A549 (cell line): ENCODE results near the gene ST6GALNAC5. TPM values are rescaled to one million over a fixed set of nuclear protein-coding genes. Genes with fewer than 3 reads are reported as not detected.

Experiments
- ATAC-seq, 2 experiments: fragments of 200-7000 bp in 1 of 2; fragments of >200 bp in 1 of 2; cut with Nextera tagmentation in 1 of 2; cut with Tn5 transposase in 1 of 2; 3 replicates each; pipeline versions ENCODE4 v1.8.0 to v1.9.1; 2018 to 2020; ENCODE audit warnings: mild to moderate bottlenecking in 1 of 2, moderate library complexity in 1 of 2
- CTCF ChIA-PET: fragments of 300-600 bp; sonication (Branson Sonifier 250); formaldehyde crosslinking; extraction: SDS; loops from one replicate; lab custom pipeline; 2021; ENCODE audit warnings: antibody characterized with exemption, inconsistent platforms; lab: Yijun Ruan, JAX
- POLR2A ChIA-PET: fragments of 350-600 bp; formaldehyde crosslinking; extraction: SDS; loops from one replicate; lab custom pipeline; 2021; ENCODE audit warnings: antibody characterized with exemption, inconsistent platforms; lab: Yijun Ruan, JAX
- DNase-seq, 2 experiments: peaks; one replicate each; pipeline versions ENCODE4 v3.0.0 to v3.0.0-alpha.2; 2011 to 2016; ENCODE audit warnings: low read depth in 1 of 2, low spot score in 1 of 2
- FAIRE-seq: peaks from 2 replicates; lab custom pipeline; 2011; peaks lifted over from hg19 to GRCh38; lab: Jason Lieb, UNC
- H3K27ac ChIP-seq, 2 experiments: fragments of >200 bp; sonication (Bioruptor Twin); formaldehyde crosslinking; 3 replicates each; pipeline ENCODE4 v1.5.1; 2016 to 2017
- H3K4me1 ChIP-seq: fragments of >200 bp; sonication (Bioruptor Twin); formaldehyde crosslinking; 3 replicates; pipeline ENCODE4 v1.6.1; 2016
- H3K4me2 ChIP-seq: fragments of >200 bp; sonication (Bioruptor Twin); formaldehyde crosslinking; 3 replicates; pipeline ENCODE4 v1.6.1; 2016
- H3K4me3 ChIP-seq: fragments of >200 bp; sonication (Bioruptor Twin); formaldehyde crosslinking; 3 replicates; pipeline ENCODE4 v1.5.1; 2016
- H3K9me3 ChIP-seq: fragments of >200 bp; sonication (Bioruptor Twin); formaldehyde crosslinking; 3 replicates; pipeline ENCODE4 v1.6.1; 2016
- CBX2 ChIP-seq: fragments of 200-600 bp; sonication (generic); IDR thresholded peaks from 2 replicates; pipeline ENCODE4 v1.6.1; 2016; ENCODE audit warnings: low read depth, mild to moderate bottlenecking, borderline replicate concordance
- CEBPB ChIP-seq, 2 experiments: fragments of >200 bp in 1 of 2; sonication (Bioruptor Twin) in 1 of 2; formaldehyde crosslinking in 1 of 2; IDR thresholded peaks; 2 replicates each; pipeline ENCODE4 v1.6.1; 2012 to 2016
- CHD2 ChIP-seq: fragments of 150-350 bp; IDR thresholded peaks from 2 replicates; pipeline ENCODE4 v1.6.1; 2014; ENCODE audit warnings: low read length; ENCODE audit not compliant: partially characterized antibody
- CHD4 ChIP-seq: fragments of 200-600 bp; sonication (generic); IDR thresholded peaks from 2 replicates; pipeline ENCODE4 v1.6.1; 2016; ENCODE audit warnings: antibody characterized with exemption, mild to moderate bottlenecking, borderline replicate concordance
- EHF ChIP-seq: fragments of 250-450 bp; sonication (Bioruptor Pico); IDR thresholded peaks from 2 replicates; pipeline ENCODE4 v1.5.0; 2020; ENCODE audit warnings: mild to moderate bottlenecking
- FOSB ChIP-seq: fragments of 250-450 bp; sonication (Bioruptor Pico); IDR thresholded peaks from 2 replicates; pipeline ENCODE4 v1.5.0; 2020; ENCODE audit warnings: mild to moderate bottlenecking, moderate library complexity
- FOSL2 ChIP-seq, 2 experiments: fragments of 450-650 bp in 1 of 2; fragments of >200 bp in 1 of 2; sonication (Bioruptor Twin) in 1 of 2; formaldehyde crosslinking; IDR thresholded peaks; 2 replicates each; pipeline versions ENCODE4 v1.5.0 to v1.6.1; 2016 to 2020; ENCODE audit warnings: mild to moderate bottlenecking in 1 of 2, moderate library complexity in 1 of 2
- GATA3 ChIP-seq: IDR thresholded peaks from 2 replicates; pipeline ENCODE4 v1.6.1; 2012; ENCODE audit warnings: borderline replicate concordance
- HOXB13 ChIP-seq: fragments of 250-450 bp; sonication (Bioruptor Pico); IDR thresholded peaks from 2 replicates; pipeline ENCODE4 v1.5.0; 2020; ENCODE audit warnings: low read depth, mild to moderate bottlenecking, moderate library complexity
- JUNB ChIP-seq: fragments of >200 bp; sonication (Bioruptor Twin); formaldehyde crosslinking; IDR thresholded peaks from 2 replicates; pipeline ENCODE4 v1.6.1; 2016
- KDM1A ChIP-seq: fragments of 200-600 bp; sonication (generic); IDR thresholded peaks from 2 replicates; pipeline ENCODE4 v1.6.1; 2016; ENCODE audit warnings: low read depth, mild to moderate bottlenecking
- MYC ChIP-seq: IDR thresholded peaks from 2 replicates; pipeline ENCODE4 v1.6.1; 2012; ENCODE audit warnings: mild to moderate bottlenecking, inconsistent platforms, low read length, improper control_type of control experiment, borderline replicate concordance
- NFE2L2 ChIP-seq: fragments of 150-350 bp; conservative IDR thresholded peaks from 2 replicates; pipeline ENCODE4 v1.6.1; 2014; ENCODE audit warnings: low read length
- NPAS2 ChIP-seq: fragments of 250-450 bp; sonication (Bioruptor Pico); IDR thresholded peaks from 2 replicates; pipeline ENCODE4 v1.8.0; 2022; ENCODE audit warnings: mild to moderate bottlenecking, moderate library complexity, borderline replicate concordance
- PHF8 ChIP-seq: fragments of 200-600 bp; sonication (generic); IDR thresholded peaks from 2 replicates; pipeline ENCODE4 v1.6.1; 2016; ENCODE audit warnings: low read depth, mild to moderate bottlenecking, antibody characterized with exemption, moderate library complexity, borderline replicate concordance
- RAD21 ChIP-seq, 2 experiments: fragments of >200 bp in 1 of 2; sonication (Bioruptor Twin) in 1 of 2; formaldehyde crosslinking in 1 of 2; IDR thresholded peaks in 1 of 2; conservative IDR thresholded peaks in 1 of 2; 2 replicates in 1 of 2; 3 replicates in 1 of 2; pipeline ENCODE4 v1.6.1; 2012 to 2018; ENCODE audit warnings: inconsistent platforms in 1 of 2
- RARB ChIP-seq: fragments of 250-450 bp; sonication (Bioruptor Pico); IDR thresholded peaks from 2 replicates; pipeline ENCODE4 v1.8.0; 2021; ENCODE audit warnings: mild to moderate bottlenecking, moderate library complexity
- RNF2 ChIP-seq: fragments of 200-600 bp; sonication (generic); IDR thresholded peaks from 2 replicates; pipeline ENCODE4 v1.6.1; 2016; ENCODE audit warnings: low read depth, mild to moderate bottlenecking, antibody characterized with exemption, moderate library complexity, borderline replicate concordance
- SMC3 ChIP-seq: fragments of >200 bp; sonication (Bioruptor Twin); formaldehyde crosslinking; IDR thresholded peaks from 3 replicates; pipeline ENCODE4 v1.6.1; 2018; ENCODE audit warnings: inconsistent platforms
- SREBF2 ChIP-seq: fragments of 450-650 bp; IDR thresholded peaks from 2 replicates; pipeline ENCODE4 v1.6.1; 2014; ENCODE audit warnings: mild to moderate bottlenecking, moderate library complexity
- ZNF302 ChIP-seq: fragments of 250-450 bp; sonication (Bioruptor Pico); IDR thresholded peaks from 2 replicates; pipeline ENCODE4 v1.9.0; 2021; ENCODE audit warnings: inconsistent platforms, mild to moderate bottlenecking, moderate library complexity
- WGBS: methylation state at CpG from one replicate; pipeline ENCODE4 v1.1.6; 2017; ENCODE audit errors: missing lambda C conversion rate; 5-methylcytosine and 5-hydroxymethylcytosine counted together
- polyA plus RNA-seq, 4 experiments: library from polyadenylated mRNA; depleted of rRNA in 3 of 4; stranded (reverse); fragments of >200 nt; fragmentation: RNase III in 1 of 4; extraction: RNeasy Plus Mini Kit Qiagen cat#74134 plus additional on column Dnase treatment in 1 of 4; gene quantifications; 2 replicates in 3 of 4; 3 replicates in 1 of 4; pipeline ENCODE4 v1.2.3, GENCODE V29; 2011 to 2017
- TF ChIP-seq, protein P1 (sequence below): fragments of 250-450 bp; sonication (Bioruptor Pico); IDR thresholded peaks from 2 replicates; pipeline ENCODE4 v1.5.0; 2020; ENCODE audit warnings: low read depth, mild to moderate bottlenecking, moderate library complexity
- TF ChIP-seq, protein P2 (sequence below): IDR thresholded peaks from 2 replicates; pipeline ENCODE4 v1.6.1; 2012
- TF ChIP-seq, protein P3 (sequence below): fragments of 200-600 bp; sonication (generic); IDR thresholded peaks from 2 replicates; pipeline ENCODE4 v1.6.1; 2016; ENCODE audit warnings: antibody characterized with exemption, mild to moderate bottlenecking, moderate library complexity
- TF ChIP-seq, protein P4 (sequence below): IDR thresholded peaks from 2 replicates; pipeline ENCODE4 v1.6.1; 2012

Gene ST6GALNAC5
- polyA plus RNA-seq, 2 of the 4 experiments (the other 2 are of a cell fraction), result not detected

DNA sequence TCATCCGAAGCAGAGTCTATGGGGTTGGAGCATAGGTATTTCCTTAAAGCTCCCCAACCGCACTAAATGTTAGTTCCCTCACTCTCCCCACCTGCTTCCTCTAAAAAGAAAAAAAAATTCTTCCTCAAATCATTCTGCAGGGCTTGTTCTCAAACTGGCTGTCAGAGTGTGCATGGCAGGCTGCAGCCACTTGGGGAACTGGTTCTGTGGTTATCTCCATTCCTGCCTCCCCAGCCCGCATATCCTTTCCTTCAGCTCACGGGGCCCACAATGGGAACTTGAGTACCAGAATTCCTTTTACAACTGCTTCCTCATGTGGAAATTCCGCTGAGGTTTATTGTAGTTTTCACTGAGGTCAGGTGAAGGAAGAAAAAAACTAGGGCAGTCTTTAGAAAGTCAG is 192.7 kb downstream of the ST6GALNAC5 start:
- TF ChIP-seq SREBF2 (no peak), HOXB13 (CRISPR knock-in tag) (no peak), SMC3 (no peak), NFE2L2 (no peak), CEBPB (IDR thresholded peaks at IDR 0.05) (no peak), NPAS2 (no peak), FOSB (CRISPR knock-in tag) (no peak), FOSL2 (IDR thresholded peaks at IDR 0.05) (no peak), FOSL2 (CRISPR knock-in tag; IDR thresholded peaks at IDR 0.05) (no peak), CHD2 (no peak), MYC (no peak), PHF8 (no peak)
- TF ChIP-seq, protein P1, sequence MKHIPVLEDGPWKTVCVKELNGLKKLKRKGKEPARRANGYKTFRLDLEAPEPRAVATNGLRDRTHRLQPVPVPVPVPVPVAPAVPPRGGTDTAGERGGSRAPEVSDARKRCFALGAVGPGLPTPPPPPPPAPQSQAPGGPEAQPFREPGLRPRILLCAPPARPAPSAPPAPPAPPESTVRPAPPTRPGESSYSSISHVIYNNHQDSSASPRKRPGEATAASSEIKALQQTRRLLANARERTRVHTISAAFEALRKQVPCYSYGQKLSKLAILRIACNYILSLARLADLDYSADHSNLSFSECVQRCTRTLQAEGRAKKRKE (CRISPR knock-in tag), result no peak
- TF ChIP-seq, protein P2, sequence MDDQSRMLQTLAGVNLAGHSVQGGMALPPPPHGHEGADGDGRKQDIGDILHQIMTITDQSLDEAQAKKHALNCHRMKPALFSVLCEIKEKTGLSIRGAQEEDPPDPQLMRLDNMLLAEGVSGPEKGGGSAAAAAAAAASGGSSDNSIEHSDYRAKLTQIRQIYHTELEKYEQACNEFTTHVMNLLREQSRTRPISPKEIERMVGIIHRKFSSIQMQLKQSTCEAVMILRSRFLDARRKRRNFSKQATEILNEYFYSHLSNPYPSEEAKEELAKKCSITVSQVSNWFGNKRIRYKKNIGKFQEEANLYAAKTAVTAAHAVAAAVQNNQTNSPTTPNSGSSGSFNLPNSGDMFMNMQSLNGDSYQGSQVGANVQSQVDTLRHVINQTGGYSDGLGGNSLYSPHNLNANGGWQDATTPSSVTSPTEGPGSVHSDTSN, result no peak
- TF ChIP-seq, protein P3, sequence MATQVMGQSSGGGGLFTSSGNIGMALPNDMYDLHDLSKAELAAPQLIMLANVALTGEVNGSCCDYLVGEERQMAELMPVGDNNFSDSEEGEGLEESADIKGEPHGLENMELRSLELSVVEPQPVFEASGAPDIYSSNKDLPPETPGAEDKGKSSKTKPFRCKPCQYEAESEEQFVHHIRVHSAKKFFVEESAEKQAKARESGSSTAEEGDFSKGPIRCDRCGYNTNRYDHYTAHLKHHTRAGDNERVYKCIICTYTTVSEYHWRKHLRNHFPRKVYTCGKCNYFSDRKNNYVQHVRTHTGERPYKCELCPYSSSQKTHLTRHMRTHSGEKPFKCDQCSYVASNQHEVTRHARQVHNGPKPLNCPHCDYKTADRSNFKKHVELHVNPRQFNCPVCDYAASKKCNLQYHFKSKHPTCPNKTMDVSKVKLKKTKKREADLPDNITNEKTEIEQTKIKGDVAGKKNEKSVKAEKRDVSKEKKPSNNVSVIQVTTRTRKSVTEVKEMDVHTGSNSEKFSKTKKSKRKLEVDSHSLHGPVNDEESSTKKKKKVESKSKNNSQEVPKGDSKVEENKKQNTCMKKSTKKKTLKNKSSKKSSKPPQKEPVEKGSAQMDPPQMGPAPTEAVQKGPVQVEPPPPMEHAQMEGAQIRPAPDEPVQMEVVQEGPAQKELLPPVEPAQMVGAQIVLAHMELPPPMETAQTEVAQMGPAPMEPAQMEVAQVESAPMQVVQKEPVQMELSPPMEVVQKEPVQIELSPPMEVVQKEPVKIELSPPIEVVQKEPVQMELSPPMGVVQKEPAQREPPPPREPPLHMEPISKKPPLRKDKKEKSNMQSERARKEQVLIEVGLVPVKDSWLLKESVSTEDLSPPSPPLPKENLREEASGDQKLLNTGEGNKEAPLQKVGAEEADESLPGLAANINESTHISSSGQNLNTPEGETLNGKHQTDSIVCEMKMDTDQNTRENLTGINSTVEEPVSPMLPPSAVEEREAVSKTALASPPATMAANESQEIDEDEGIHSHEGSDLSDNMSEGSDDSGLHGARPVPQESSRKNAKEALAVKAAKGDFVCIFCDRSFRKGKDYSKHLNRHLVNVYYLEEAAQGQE, result no peak
- Histone ChIP-seq H3K9me3 (no peaks in the 10 kb centered on the region), H3K4me1 (no peaks in the 10 kb centered on the region), H3K4me3 (no peak overlapping the region), H3K27ac (no peak overlapping the region), H3K4me2 (no peak overlapping the region)
- ATAC-seq (no peak), DNase-seq (no peak), FAIRE-seq (no peak)
- WGBS, result 48% methylated on average over 5 of the region's 5 CpGs
- ChIA-PET CTCF (no interaction called here), POLR2A (no interaction called here)

DNA sequence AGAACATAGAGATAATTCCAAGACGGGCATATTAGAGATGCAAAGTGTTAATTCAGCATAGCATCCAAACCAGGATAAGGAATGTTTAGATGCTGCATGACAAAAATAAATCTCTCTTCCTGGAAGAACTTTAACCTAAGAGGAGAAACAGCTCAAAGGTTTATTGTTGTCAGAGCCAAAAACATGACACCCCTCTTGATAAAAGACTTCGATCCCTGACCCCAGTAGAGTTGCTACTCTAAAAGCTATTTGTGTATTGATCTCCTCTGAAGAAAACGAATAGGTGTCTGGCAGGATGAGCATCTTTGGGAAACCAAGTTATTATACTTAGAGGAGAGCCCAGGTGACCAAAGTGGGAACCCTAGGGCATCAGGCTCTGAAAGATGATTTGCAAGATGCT is 193.9 kb downstream of the ST6GALNAC5 start:
- no peak for FAIRE-seq
- no peak overlapping the region for H3K27ac ChIP-seq
- H3K4me1 ChIP-seq, result no peaks in the 10 kb centered on the region
- H3K9me3 ChIP-seq, result no peaks in the 10 kb centered on the region
- no peak overlapping the region for H3K4me3 ChIP-seq
- TF ChIP-seq NFE2L2 (no peak), GATA3 (no peak), CBX2 (no peak), RAD21 (conservative IDR thresholded peaks at IDR 0.05 in 1 of 2, IDR thresholded peaks at IDR 0.05 in 1 of 2) (no peak), CHD4 (no peak), NPAS2 (no peak), RARB (CRISPR knock-in tag) (no peak), KDM1A (no peak), RNF2 (no peak), ZNF302 (no peak), JUNB (no peak), EHF (CRISPR knock-in tag) (no peak), SMC3 (no peak)
- TF ChIP-seq, protein P4, sequence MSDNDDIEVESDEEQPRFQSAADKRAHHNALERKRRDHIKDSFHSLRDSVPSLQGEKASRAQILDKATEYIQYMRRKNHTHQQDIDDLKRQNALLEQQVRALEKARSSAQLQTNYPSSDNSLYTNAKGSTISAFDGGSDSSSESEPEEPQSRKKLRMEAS, result no peak
- POLR2A ChIA-PET, result no interaction called here
- no peak overlapping the region for H3K4me2 ChIP-seq
- WGBS, result 23% methylated on average over 3 of the region's 3 CpGs
- ATAC-seq, result no peak
- no peak for DNase-seq
- CTCF ChIA-PET, result no interaction called here
